ENCODE measurements around the gene ROR1. TPM values are rescaled to one million over a fixed set of nuclear protein-coding genes. Genes with fewer than 3 reads are reported as not detected.

The ROR1 gene
- total RNA-seq, 1 experiment from 2014 or later = 56.3 TPM

DNA sequence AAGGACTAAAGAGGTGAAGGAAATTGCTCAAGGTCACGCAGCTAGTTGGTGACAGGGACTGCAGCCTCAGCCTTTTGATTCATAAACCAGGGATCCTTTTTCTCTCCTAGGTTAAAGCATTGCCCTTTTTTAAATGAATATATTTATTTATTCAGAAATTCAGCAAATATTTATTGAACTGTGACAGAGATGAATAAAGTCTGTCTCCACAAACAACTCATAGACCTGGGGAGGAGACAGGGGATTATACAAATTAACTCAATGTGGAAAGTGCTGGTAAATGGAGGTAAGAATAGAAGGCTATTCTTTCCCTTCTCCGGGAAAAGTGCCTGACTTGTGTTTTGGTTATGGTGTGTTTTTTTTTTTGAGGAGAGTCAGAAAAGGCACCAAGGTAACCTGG, 110.7 kb downstream of the ROR1 start:
- peaks cover 75% of the 10 kb centered on the region for H3K4me1 Mint-ChIP-seq
- ATAC-seq (no peak), DNase-seq (ENCODE audit: low spot score) (no peak)
- ChIA-PET CTCF (interaction anchor here (1.2 kb wide), 1 partner anchor 34 kb away, joined by 3 read pairs; no protein-coding TSS in a partner anchor), POLR2A (no interaction called here)
- no peaks in the 10 kb centered on the region for H3K27me3 Mint-ChIP-seq (ENCODE audit: low read depth)
- H3K9me3 Mint-ChIP-seq = 0 out of 2 replicates have a peak, but pooled peaks cover 3% of the 10 kb centered on the region
- H3K36me3 Mint-ChIP-seq = no peaks in the 10 kb centered on the region
- peak overlapping the region; percentile 54; the same call in 1 of the 2 replicates for H3K27ac Mint-ChIP-seq
- no peak overlapping the region for H3K4me3 Mint-ChIP-seq
- TF ChIP-seq FOXP4 (CRISPR knock-in tag; IDR thresholded peaks at IDR 0.05) (no peak), ZNF263 (CRISPR knock-in tag; IDR thresholded peaks at IDR 0.05; ENCODE audit: low read depth) (no peak), NFATC4 (CRISPR knock-in tag; IDR thresholded peaks at IDR 0.05) (no peak), CREB1 (CRISPR knock-in tag; IDR thresholded peaks at IDR 0.05) (no peak), CREM (CRISPR knock-in tag; IDR thresholded peaks at IDR 0.05) (no peak), MYBL2 (CRISPR knock-in tag; IDR thresholded peaks at IDR 0.05) (no peak), MAX (CRISPR knock-in tag; IDR thresholded peaks at IDR 0.05) (no peak), CTCF (IDR thresholded peaks at IDR 0.05) (no peak), GRHL2 (CRISPR knock-in tag; IDR thresholded peaks at IDR 0.05; ENCODE audit: insufficient replicate concordance, severe bottlenecking) (no peak), FOXK1 (CRISPR knock-in tag; IDR thresholded peaks at IDR 0.05) (no peak)
- TF ChIP-seq, protein P1, sequence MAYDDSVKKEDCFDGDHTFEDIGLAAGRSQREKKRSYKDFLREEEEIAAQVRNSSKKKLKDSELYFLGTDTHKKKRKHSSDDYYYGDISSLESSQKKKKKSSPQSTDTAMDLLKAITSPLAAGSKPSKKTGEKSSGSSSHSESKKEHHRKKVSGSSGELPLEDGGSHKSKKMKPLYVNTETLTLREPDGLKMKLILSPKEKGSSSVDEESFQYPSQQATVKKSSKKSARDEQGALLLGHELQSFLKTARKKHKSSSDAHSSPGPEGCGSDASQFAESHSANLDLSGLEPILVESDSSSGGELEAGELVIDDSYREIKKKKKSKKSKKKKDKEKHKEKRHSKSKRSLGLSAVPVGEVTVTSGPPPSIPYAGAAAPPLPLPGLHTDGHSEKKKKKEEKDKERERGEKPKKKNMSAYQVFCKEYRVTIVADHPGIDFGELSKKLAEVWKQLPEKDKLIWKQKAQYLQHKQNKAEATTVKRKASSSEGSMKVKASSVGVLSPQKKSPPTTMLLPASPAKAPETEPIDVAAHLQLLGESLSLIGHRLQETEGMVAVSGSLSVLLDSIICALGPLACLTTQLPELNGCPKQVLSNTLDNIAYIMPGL (CRISPR knock-in tag; IDR thresholded peaks at IDR 0.05) = no peak
- TF ChIP-seq, protein P2, sequence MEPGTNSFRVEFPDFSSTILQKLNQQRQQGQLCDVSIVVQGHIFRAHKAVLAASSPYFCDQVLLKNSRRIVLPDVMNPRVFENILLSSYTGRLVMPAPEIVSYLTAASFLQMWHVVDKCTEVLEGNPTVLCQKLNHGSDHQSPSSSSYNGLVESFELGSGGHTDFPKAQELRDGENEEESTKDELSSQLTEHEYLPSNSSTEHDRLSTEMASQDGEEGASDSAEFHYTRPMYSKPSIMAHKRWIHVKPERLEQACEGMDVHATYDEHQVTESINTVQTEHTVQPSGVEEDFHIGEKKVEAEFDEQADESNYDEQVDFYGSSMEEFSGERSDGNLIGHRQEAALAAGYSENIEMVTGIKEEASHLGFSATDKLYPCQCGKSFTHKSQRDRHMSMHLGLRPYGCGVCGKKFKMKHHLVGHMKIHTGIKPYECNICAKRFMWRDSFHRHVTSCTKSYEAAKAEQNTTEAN (CRISPR knock-in tag; IDR thresholded peaks at IDR 0.05) = no peak
- TF ChIP-seq, protein P3, sequence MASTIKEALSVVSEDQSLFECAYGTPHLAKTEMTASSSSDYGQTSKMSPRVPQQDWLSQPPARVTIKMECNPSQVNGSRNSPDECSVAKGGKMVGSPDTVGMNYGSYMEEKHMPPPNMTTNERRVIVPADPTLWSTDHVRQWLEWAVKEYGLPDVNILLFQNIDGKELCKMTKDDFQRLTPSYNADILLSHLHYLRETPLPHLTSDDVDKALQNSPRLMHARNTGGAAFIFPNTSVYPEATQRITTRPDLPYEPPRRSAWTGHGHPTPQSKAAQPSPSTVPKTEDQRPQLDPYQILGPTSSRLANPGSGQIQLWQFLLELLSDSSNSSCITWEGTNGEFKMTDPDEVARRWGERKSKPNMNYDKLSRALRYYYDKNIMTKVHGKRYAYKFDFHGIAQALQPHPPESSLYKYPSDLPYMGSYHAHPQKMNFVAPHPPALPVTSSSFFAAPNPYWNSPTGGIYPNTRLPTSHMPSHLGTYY (CRISPR knock-in tag; IDR thresholded peaks at IDR 0.05) = no peak
- TF ChIP-seq, protein P4, sequence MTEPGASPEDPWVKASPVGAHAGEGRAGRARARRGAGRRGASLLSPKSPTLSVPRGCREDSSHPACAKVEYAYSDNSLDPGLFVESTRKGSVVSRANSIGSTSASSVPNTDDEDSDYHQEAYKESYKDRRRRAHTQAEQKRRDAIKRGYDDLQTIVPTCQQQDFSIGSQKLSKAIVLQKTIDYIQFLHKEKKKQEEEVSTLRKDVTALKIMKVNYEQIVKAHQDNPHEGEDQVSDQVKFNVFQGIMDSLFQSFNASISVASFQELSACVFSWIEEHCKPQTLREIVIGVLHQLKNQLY (CRISPR knock-in tag; IDR thresholded peaks at IDR 0.05) = no peak
- TF ChIP-seq, protein P5, sequence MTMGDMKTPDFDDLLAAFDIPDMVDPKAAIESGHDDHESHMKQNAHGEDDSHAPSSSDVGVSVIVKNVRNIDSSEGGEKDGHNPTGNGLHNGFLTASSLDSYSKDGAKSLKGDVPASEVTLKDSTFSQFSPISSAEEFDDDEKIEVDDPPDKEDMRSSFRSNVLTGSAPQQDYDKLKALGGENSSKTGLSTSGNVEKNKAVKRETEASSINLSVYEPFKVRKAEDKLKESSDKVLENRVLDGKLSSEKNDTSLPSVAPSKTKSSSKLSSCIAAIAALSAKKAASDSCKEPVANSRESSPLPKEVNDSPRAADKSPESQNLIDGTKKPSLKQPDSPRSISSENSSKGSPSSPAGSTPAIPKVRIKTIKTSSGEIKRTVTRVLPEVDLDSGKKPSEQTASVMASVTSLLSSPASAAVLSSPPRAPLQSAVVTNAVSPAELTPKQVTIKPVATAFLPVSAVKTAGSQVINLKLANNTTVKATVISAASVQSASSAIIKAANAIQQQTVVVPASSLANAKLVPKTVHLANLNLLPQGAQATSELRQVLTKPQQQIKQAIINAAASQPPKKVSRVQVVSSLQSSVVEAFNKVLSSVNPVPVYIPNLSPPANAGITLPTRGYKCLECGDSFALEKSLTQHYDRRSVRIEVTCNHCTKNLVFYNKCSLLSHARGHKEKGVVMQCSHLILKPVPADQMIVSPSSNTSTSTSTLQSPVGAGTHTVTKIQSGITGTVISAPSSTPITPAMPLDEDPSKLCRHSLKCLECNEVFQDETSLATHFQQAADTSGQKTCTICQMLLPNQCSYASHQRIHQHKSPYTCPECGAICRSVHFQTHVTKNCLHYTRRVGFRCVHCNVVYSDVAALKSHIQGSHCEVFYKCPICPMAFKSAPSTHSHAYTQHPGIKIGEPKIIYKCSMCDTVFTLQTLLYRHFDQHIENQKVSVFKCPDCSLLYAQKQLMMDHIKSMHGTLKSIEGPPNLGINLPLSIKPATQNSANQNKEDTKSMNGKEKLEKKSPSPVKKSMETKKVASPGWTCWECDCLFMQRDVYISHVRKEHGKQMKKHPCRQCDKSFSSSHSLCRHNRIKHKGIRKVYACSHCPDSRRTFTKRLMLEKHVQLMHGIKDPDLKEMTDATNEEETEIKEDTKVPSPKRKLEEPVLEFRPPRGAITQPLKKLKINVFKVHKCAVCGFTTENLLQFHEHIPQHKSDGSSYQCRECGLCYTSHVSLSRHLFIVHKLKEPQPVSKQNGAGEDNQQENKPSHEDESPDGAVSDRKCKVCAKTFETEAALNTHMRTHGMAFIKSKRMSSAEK (CRISPR knock-in tag; IDR thresholded peaks at IDR 0.05; ENCODE audit: borderline replicate concordance) = no peak
